Stomach smooth muscle (tissue), 2 donors: ENCODE measurements around the gene REEP1.

Source experiments
- H3K27ac ChIP-seq: one replicate; pipeline ENCODE4 v1.7.0; 2013; ENCODE audit warnings: mild to moderate bottlenecking, low read length, inconsistent platforms
- H3K27me3 ChIP-seq, 2 donors: one replicate each; pipeline ENCODE4 v1.7.0; 2013; ENCODE audit warnings: low read length in 2 of 2; ENCODE audit not compliant: insufficient read depth in 2 of 2, control insufficient read depth in 1 of 2
- H3K36me3 ChIP-seq, 2 donors: one replicate each; pipeline ENCODE4 v1.7.0; 2013; ENCODE audit warnings: low read length in 2 of 2; ENCODE audit not compliant: control insufficient read depth in 2 of 2, insufficient read depth in 2 of 2
- H3K4me1 ChIP-seq: one replicate; pipeline ENCODE4 v1.7.0; 2013; ENCODE audit warnings: low read length; ENCODE audit not compliant: control insufficient read depth, insufficient read depth
- H3K4me3 ChIP-seq, 2 donors: one replicate each; pipeline ENCODE4 v1.7.0; 2013; ENCODE audit warnings: low read length in 2 of 2
- H3K9ac ChIP-seq, 2 donors: one replicate each; pipeline ENCODE4 v1.7.0; 2013; ENCODE audit warnings: low read length in 2 of 2, mild to moderate bottlenecking in 1 of 2
- H3K9me3 ChIP-seq, 2 donors: one replicate each; pipeline ENCODE4 v1.7.0; 2013; ENCODE audit warnings: low read length in 2 of 2; ENCODE audit not compliant: control insufficient read depth in 2 of 2
- donor health status: healthy.
- donor health status: Pancreatic carcinoma.

Gene REEP1

DNA sequence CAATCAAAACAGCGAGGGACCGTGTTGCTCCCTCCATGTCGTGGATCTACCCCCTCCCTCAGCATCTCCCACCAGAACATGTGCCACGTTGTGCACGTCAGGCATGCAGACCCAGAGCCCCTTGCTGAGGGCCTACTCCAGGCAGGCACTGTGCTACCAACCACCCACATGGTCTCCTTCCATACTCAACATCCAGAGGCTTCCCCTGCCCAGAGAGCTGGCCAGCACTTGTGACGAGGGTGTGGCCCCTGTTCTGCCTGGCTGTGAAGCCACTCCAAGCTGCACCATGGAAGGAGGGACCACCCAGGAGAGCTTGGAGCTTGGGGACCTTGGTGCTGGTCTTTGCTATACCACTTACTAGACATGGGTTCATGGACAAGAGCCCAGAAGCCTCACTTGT lies 40.5 kb downstream of the REEP1 start:
- peak overlapping the region; percentile 82 for H3K27ac ChIP-seq
- no peak overlapping the region for H3K4me3 ChIP-seq

DNA sequence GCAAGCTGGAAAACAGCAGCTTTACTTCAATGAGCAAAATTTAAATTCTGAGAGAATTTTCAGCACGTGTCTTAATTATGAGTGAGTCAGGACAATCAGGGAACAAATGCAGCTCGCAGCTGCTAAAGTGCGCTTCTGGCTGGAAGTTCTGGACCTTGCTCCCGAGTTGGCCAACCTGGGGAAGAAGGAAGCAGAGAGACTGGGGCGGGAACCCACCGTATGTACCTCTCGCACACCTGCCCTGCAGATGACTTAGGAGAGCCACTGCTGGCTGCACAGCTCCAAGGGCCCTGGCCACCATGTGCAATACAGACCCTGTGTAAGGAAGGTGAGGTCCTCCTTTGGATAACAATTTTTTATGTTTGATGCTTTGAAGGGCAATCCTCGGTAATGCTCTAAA lies 42.4 kb downstream of the REEP1 start:
- Histone ChIP-seq H3K9me3 (no peaks in the 10 kb centered on the region), H3K4me1 (peaks cover 63% of the 10 kb centered on the region), H3K27ac (no peak overlapping the region)

More for the DNA sequence above, 40.5 kb downstream of the REEP1 start:
- peaks cover 67% of the 10 kb centered on the region for H3K4me1 ChIP-seq
- no peaks in the 10 kb centered on the region for H3K9me3 ChIP-seq
- no peaks in the 10 kb centered on the region for H3K27me3 ChIP-seq
- no peak overlapping the region for H3K9ac ChIP-seq
- H3K36me3 ChIP-seq = no peaks in the 10 kb centered on the region

DNA sequence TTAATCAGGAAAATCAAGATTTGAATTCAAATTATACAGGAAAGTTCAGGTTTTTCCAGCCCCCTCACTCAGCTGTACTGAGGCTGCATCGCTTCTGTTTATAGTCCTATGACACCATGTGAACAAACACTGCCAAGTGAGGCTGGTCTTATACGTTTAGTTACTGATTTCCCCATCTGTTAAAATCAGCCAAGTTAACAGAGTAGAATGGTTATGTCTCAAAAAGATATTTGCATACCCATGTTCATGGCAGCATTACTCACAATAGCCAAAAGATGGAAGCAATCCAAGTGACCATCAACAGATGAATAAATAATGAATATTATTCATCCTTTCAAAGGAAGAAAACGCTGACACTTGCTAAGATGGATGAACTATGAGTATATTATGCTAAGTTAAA lies 43.8 kb downstream of the REEP1 start:
- peaks cover 53% of the 10 kb centered on the region for H3K4me1 ChIP-seq
- H3K9ac ChIP-seq = no peak overlapping the region
- H3K27ac ChIP-seq = no peak overlapping the region
- no peak overlapping the region for H3K4me3 ChIP-seq
- H3K36me3 ChIP-seq = no peaks in the 10 kb centered on the region
- no peaks in the 10 kb centered on the region for H3K9me3 ChIP-seq
- H3K27me3 ChIP-seq = no peaks in the 10 kb centered on the region

More for the DNA sequence above, 42.4 kb downstream of the REEP1 start:
- Histone ChIP-seq H3K9ac (no peak overlapping the region), H3K27me3 (no peaks in the 10 kb centered on the region), H3K36me3 (no peaks in the 10 kb centered on the region), H3K4me3 (no peak overlapping the region)

DNA sequence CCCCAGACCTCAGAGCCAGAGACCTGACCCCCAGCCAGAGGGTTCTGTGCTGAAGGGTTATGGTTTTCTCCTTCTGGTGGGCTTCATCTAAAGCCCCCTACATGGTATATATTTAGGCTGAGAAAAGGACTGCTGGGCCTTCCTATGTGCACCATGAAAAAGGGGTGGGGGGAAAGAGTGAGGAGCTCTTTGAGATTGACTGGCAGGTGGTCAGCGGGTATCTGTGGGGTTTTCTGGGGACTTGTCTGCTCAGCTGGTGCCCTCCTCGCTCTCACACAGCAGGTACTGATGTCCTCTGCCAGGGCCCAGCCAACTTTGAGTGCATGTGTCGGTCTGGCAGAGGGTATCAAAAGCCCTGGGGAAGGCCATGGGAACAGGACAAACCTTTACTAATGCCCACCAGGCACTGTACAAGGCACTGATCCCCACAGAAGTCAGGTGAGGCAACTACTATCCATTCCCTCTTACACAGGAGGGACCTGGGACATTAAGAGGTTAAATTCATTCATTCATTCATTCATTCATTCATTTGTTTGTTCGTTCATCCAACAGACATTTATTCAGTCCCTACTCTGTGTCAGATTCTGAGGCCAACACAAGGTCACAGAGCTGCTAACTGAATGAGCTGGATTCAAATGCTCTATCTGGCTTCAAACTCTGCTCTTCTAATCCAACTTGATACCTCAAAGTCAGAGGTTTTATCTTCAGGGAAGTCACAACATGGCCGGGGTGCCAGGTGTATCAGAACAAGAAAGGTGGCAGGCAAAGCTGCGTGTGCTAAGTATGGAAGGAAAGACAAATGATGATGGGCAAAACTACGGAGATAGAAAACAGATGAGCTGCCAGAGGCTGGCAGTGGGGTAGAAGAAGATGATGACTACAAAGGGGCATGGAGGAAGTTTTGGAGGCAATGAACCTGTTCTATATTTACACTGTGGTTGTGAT lies 44.6 kb downstream of the REEP1 start:
- Histone ChIP-seq H3K9me3 (no peaks in the 10 kb centered on the region), H3K4me1 (peaks cover 46% of the 10 kb centered on the region), H3K36me3 (no peaks in the 10 kb centered on the region), H3K4me3 (no peak overlapping the region), H3K9ac (no peak overlapping the region), H3K27me3 (no peaks in the 10 kb centered on the region), H3K27ac (no peak overlapping the region)

DNA sequence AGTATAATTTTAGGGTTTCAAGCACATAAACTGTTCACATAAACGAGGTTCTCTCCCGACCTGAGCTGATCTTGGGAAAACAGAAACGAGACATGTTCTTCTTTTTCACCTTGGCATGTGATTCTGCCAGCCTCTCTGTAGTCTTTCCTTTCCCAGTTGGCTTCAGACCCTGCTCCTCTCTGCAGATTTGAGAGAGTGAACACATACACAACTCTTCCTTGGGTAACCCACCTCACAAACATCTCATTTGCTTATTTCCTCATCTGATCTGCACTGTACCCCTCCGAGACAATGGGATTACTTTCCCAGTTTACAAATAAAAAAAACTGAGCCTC lies 46.1 kb downstream of the REEP1 start:
- Histone ChIP-seq H3K36me3 (no peaks in the 10 kb centered on the region), H3K4me1 (peaks cover 36% of the 10 kb centered on the region), H3K9ac (no peak overlapping the region), H3K4me3 (no peak overlapping the region), H3K27ac (no peak overlapping the region), H3K27me3 (no peaks in the 10 kb centered on the region), H3K9me3 (no peaks in the 10 kb centered on the region)

DNA sequence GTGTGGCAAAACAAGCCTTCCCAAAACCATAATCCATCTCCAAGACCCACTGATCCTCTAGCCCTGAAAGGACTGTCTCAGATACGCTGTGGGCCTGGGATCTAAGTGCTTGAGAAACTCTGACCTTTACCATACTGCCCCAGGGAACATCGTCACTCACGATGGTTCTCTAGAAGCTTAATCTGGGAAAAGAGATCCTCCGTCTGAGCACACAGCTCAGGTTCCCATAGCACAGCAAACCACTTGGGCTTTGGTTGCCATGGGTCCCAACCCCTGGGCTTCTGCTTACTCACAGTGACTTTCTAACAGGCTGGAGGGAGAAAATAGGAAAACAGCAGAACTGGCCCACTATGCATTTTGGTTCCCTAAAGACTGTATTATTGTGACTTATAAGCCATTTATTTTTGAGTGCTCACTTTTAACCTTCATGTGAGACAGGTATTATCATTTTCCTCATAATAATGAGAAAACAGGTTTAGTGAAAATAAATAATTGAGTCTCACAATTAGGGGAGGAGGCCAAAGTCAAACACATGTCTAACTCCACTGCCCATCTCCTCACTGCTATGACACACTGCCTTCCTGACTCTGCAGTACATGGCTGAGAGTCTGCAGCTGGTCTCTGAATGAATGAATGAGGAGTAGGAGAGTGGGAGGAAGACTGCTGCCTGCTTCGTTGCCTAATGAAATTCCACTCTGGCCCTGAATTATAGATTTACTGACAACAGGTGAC lies 46.7 kb downstream of the REEP1 start:
- Histone ChIP-seq H3K9ac (peak overlapping the region in 1 of 2 donors; percentile 5), H3K36me3 (no peaks in the 10 kb centered on the region), H3K4me1 (peaks cover 36% of the 10 kb centered on the region), H3K27ac (no peak overlapping the region), H3K27me3 (no peaks in the 10 kb centered on the region), H3K9me3 (no peaks in the 10 kb centered on the region), H3K4me3 (no peak overlapping the region)

DNA sequence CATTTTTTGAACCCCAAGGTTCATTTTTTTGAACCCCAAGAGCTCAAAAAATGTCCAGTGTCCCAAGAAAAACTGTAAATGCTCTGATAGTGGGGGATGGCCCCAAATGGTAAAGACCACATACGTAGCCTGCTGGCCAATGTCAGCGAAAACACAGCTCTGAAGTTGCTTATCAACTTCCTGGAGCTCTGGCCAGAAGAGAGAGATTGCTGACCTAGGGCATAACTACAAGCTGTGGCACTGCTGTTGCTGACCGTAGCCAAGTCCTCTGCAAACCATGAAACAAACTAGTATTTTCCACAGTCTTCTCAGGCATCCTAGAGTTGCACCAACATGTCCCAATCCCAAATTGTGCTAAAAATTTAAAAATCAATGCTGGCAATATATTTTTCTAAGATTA lies 50.9 kb downstream of the REEP1 start:
- H3K4me3 ChIP-seq = no peak overlapping the region
- H3K36me3 ChIP-seq = no peaks in the 10 kb centered on the region
- H3K4me1 ChIP-seq = peaks cover 52% of the 10 kb centered on the region
- no peak overlapping the region for H3K9ac ChIP-seq
- H3K9me3 ChIP-seq = no peaks in the 10 kb centered on the region
- no peak overlapping the region for H3K27ac ChIP-seq
- H3K27me3 ChIP-seq = no peaks in the 10 kb centered on the region

DNA sequence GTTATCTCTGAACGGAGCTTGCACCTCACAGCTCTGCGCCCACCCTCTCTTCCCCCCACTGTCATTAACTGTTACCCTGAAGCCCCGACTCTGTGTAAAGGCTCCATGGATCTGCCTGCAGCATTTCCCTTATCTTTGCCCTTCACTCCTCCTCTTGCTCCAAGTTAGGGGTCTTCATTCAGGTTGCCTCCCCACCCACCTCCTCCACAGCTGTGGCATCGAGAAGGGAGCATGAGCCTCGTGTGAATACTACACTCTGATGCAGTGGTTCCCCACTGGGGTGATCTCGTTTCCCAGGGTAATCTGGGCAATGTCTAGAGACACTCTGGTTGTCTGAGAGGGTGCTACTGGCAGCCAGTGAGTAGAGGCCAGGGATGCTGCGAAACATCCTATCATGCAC lies 51.4 kb downstream of the REEP1 start:
- Histone ChIP-seq H3K36me3 (no peaks in the 10 kb centered on the region), H3K27ac (no peak overlapping the region), H3K4me3 (no peak overlapping the region), H3K27me3 (no peaks in the 10 kb centered on the region), H3K4me1 (peaks cover 53% of the 10 kb centered on the region), H3K9ac (no peak overlapping the region), H3K9me3 (no peaks in the 10 kb centered on the region)

DNA sequence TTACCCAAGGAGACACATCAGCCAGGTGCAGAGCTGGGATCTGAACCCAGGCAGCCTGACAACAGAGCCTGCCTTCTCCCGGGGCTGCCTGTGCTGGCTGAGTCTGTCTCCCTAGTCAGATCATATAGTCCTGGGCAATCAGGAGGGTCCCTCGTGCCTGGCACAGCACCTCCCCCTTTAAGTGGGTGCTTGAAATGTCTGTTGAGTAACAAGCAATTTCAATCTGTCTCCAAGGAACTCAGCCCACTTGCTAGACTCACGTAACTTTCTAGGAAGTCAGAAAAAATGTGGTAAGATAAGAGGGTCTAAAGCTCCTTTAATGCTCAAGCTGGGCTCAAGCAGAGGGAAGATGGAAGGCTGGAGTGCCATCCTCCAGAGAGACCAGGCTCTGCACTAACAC lies 51.9 kb downstream of the REEP1 start:
- no peak overlapping the region for H3K4me3 ChIP-seq
- no peak overlapping the region for H3K27ac ChIP-seq
- H3K27me3 ChIP-seq = no peaks in the 10 kb centered on the region
- H3K9me3 ChIP-seq = no peaks in the 10 kb centered on the region
- H3K4me1 ChIP-seq = peaks cover 53% of the 10 kb centered on the region
- H3K36me3 ChIP-seq = no peaks in the 10 kb centered on the region
- no peak overlapping the region for H3K9ac ChIP-seq

DNA sequence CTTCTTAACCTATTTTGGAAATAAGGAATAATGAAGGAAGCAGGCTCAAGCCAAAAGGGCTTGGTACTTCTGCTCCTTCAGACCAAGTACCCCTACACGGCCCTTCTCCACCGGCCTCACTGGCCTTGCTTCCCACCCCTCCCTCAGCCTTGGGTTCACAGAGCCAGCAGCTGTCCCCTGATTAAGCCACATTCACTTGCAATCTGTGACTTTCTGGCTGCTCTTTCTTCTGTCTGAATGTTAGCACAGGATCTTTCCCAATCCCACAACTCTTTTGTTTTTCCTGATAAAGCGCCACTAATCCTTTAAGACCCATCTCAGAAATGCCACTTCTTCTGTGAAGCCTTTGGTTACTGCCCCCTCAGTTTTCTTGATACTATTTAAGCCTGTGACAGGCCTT lies 52.4 kb downstream of the REEP1 start:
- Histone ChIP-seq H3K4me3 (peak overlapping the region in 1 of 2 donors; percentile 22), H3K9me3 (no peaks in the 10 kb centered on the region), H3K27ac (peak overlapping the region; percentile 53), H3K4me1 (peaks cover 54% of the 10 kb centered on the region), H3K9ac (peak overlapping the region in 1 of 2 donors; percentile 42), H3K36me3 (no peaks in the 10 kb centered on the region), H3K27me3 (no peaks in the 10 kb centered on the region)
